Activated T-helper 9 cell treated with anti-CD3 and anti-CD28 coated beads, Interleukin-2, amount 50 U/mL, for 16 hours (primary cell): ENCODE results near the gene HDGFL2.
"Not testable (repeated sequence)": the region's sequence is repeated elsewhere in the genome, so short reads cannot be mapped to it uniquely, and the experiment has no call there.

ENCODE experiments used
- DNase-seq: peaks from one replicate; pipeline ENCODE4 v3.0.0-alpha.2; 2020; ENCODE audit warnings: low read depth

HDGFL2 gene

GRCh38 chr19:4534836-4535658 lies 63.0 kb downstream of the HDGFL2 start, which contains the start of gene PLIN5:
Gene PLIN5, minus strand, starts transcription at chr19:4535224. Its CDS starts 1,150 bp downstream, at chr19:4534074.
- no peak for DNase-seq

- DNase-seq = no peak
Observed at GRCh38 chr19:4536798-4537197, 64.7 kb downstream of the HDGFL2 start.

DNA sequence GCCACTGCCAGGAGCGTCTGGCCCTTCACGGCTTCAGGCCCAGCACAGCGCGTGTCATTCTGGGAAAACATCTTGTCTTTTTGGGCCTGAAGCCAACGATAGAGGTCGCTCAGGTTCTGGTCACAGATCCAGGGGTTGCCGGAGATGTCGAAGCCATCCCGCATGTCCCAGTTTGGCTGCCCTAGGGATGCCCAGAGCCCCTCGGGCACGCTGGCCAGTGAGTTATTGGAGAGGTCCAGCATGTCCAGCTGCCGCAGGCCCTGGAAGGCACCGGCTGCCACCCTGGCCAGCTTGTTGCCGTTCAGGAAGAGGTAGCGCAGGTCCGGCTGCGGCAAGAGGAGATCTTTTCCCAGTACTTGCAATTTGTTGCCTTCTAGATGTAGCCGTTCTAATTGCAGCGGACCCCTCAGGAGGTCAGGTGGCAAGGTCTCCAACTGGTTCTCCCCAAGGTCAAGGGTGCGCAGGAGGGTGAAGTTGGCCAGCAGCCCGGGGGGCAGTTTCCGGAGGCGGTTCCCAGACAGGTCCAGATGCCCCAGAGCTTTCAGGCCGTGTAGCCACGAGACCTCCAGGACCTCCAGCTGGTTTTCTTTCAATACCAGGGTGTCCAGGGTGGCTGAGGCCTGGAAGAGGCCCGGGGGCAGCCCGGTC lies 66.0 kb downstream of the HDGFL2 start:
- DNase-seq = no peak

DNA sequence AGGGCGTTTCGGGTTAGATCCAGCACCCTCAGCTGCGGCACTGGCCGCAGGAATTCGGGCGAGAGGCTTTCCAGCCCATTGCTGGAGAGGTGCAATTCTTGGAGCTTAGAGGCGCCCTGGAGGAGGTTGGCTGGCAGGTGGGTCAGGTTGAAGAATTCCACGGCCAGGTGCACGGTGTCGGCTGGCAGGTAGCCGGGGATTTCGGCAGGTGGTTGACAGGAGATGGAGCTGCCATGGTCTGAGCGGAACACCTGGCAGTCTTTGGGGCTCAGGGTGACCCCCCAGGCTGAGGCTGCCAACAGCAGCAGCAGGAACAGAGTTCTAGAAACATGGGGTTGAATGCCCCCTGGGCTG lies 66.5 kb downstream of the HDGFL2 start:
- DNase-seq = no peak

DNA sequence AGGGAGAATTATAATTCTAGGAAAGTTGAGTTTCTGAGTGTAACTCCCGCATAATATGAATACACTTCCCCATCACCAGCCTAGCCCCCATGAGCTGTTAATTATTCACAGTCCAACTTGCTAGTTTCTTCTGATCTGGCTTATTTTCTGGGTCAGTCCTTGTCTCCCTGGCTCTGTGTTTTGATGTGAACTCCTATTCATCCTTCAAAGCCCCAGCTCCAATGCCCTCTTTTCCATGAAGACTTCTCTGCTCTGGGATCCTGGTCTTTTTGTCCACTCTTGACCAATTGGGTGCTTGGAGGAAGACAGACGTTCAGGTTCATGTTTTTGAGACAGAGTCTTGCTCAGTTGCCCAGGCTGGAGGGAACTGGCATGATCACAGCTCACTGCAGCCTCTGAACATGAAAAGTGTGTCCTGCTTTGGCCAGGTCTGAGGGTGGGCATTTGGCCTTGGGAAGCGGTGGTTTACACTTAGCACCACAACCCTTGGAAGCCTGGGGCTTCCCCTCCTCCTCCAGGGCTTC lies 67.1 kb downstream of the HDGFL2 start:
- DNase-seq = no peak

- no peak for DNase-seq
Observed at GRCh38 chr19:4539693-4540581, 67.8 kb downstream of the HDGFL2 start, which contains the start of gene LRG1. Gene LRG1, minus strand, starts transcription at chr19:4540036. Its CDS starts 23 bp downstream, at chr19:4540013.

GRCh38 chr19:4541114-4541805 lies 69.2 kb downstream of the HDGFL2 start:
- DNase-seq = no peak

DNA sequence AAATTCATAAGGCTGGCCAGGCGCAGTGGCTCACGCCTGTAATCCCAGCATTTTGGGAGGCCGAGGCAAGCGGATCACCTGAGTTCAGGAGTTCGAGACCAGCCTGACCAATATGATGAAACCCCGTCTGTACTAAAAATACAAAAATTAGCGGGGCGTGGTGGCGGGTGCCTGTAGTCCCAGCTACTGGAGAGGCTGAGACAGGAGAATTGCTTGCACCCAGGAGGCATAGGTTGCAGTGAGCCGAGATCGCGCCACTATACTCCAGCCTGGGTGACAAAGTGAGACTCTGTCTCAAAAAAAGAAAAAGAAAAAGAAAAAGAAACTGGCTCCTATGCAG lies 69.7 kb downstream of the HDGFL2 start:
- not testable (repeated sequence) for DNase-seq

- DNase-seq = no peak
Observed at GRCh38 chr19:4542896-4543841, 71.1 kb downstream of the HDGFL2 start.

DNA sequence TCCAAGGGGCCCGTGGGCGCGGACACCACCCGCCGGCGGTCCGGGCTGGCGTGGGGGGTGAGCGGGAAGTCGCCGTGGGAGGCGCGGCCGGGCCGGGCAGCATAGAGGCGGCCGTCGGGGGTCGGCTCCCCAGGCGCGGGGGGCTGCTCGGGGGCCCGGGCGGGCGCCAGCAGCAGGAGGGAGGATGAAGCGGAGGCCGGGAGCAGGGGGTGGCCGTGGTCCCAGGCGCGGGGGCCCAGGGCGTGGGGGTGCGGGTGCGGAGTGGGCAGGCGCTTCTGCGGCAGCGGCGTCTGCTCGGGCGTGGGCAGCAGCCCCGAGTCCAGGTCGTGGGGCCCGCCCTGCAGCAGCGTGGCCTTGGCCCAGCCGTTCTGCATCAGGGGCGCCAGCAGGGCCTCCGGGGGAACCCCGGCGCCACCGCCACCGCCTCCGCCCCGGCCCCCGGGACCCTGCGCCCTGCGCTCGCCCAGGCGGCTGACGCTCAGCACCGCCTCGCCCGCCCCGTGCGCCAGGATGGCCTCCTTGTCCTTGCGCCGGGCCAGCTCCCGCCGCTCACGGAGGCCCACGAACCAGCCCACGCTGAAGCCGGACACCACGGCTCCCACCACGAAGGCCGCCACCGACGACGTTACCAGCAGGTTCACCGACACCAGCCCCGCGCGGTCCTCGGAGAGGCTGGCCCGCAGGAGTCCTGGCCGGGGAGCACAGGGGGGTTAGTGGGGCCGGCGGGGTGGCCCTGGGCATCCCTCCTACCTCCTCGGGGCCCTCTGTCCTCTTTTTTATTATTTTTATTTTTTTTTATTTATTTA lies 71.9 kb downstream of the HDGFL2 start:
- DNase-seq = no peak

DNA sequence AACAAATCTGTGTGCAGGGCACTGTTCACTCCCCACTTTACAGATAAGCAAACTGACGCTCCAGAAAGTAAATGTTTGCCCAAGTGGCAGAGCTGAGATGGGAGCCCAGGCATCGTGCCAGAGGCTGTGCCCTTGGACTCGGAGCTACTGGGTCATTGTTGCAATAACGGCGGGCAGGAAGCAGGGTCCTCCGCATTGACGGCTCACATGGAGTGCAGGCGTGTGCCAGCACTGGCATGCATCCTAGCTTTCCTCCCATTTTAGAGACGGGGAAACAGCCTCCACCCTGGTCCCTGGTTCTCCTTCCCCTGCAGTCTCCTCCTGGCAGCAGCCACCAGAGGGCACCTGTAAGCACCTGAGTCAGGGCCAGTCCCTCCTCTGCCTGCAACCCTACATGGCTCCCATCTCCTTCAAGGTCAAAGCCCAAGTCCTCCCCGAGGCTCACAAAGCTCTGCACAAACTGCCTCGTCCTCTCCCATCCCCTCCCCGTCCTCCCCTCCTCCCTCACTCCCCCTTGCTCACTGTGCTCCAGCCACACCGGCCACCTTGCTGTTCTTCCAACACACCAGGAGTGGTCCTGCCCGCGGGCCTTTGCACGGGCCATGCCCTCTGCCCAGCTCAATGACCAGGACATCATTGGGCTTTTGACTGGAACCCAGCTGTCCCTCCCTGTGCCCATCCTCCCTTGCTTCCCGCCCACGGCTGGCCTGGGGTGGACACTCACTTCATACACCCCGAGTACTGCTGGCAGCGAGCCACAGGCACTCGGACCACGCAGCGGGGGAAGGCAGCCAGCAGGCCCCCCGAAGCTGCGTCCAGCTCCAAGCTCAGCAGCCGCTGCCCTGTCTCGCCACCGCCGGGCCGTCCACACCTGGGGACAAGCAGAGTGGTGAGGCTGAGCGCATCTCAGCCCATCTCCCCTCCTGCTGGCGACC lies 75.5 kb downstream of the HDGFL2 start:
- no peak for DNase-seq

GRCh38 chr19:4548238-4548584 lies 76.1 kb downstream of the HDGFL2 start:
- no peak for DNase-seq

DNA sequence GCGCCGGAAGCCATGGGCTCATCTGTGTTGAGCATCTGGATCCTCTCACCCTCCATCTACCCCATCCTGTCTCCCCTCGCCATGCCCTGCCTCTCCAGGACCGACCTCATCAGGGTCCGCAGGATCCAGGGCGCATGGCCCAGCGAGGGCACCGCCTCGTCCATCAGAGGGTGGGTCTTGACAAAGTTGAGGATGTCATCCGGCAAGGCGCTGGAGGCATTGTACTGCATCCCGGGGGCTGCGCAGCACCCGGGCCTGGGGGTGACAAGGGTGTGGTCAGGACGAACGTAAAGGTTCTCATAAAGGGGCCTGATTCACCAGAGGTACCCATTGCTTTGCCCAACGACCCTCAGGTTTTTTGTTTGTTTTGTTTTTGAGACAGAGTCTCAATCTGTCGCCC lies 77.9 kb downstream of the HDGFL2 start:
- DNase-seq = no peak

DNA sequence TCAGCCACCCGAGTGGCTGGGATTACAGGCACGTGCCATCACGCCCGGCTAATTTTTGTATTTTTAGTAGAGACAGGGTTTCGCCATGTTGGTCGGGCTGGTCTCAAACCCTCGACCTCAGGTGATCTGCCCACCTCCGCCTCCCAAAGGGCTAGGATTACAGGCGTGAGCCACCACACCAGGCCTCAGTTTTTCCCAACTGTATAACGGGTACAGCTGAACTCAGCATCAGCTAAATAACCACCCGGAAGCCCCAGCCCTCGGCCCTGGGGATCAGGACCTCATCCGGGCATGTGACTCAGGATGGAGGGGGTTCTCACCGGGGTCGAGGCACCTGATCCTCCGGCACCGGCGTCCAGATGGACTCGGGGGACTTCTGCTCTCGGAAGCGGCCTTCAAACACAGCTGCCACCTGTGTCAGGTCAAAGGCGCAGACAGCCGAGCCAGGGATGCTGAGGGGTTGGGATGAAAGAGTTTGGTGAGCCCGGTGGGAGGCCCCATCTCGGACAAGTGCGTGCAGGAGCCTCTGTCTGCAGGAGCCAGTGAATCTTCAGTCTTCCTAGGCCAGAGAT lies 78.5 kb downstream of the HDGFL2 start:
- no peak for DNase-seq
